Body of pancreas (tissue), 4 donors: Measurements from ENCODE around the gene ANKRD18A.

Source experiments
- POLR2A ChIP-seq, 3 donors: fragments of 450-650 bp; IDR thresholded peaks; one replicate each; pipeline ENCODE4 v1.6.1; 2016; ENCODE audit warnings: antibody characterized with exemption in 3 of 3, mild to moderate bottlenecking in 2 of 3
- TF ChIP-seq, protein P1 (sequence below), 7 experiments: fragments of 450-650 bp in 4 of 7; fragments of 200-600 bp in 3 of 7; sonication (generic) in 3 of 7; IDR thresholded peaks; one replicate each; pipeline ENCODE4 v1.5.1; 2016 to 2019; ENCODE audit warnings: antibody characterized with exemption in 7 of 7

DNA sequence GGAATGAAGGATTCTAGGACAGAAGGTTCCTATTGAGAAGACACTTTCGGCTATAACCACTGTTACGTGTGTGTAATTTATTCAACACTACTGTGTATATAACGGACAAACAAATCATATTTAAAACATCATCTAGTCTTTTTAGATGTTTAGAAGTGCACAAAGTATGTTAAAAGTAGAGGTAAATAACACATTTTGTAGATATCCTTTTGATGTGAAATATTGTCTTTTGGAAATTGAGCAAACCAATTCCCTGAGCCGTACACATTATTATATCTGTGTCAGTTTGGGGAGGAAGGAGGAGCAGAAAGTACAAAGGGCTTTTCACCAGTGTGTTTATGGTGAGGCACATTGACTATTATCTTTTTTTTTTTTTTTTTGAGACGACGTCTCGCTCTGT lies 39.1 kb upstream of the ANKRD18A start:
- TF ChIP-seq, protein P1, sequence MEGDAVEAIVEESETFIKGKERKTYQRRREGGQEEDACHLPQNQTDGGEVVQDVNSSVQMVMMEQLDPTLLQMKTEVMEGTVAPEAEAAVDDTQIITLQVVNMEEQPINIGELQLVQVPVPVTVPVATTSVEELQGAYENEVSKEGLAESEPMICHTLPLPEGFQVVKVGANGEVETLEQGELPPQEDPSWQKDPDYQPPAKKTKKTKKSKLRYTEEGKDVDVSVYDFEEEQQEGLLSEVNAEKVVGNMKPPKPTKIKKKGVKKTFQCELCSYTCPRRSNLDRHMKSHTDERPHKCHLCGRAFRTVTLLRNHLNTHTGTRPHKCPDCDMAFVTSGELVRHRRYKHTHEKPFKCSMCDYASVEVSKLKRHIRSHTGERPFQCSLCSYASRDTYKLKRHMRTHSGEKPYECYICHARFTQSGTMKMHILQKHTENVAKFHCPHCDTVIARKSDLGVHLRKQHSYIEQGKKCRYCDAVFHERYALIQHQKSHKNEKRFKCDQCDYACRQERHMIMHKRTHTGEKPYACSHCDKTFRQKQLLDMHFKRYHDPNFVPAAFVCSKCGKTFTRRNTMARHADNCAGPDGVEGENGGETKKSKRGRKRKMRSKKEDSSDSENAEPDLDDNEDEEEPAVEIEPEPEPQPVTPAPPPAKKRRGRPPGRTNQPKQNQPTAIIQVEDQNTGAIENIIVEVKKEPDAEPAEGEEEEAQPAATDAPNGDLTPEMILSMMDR (IDR thresholded peaks at IDR 0.05), result no peak
- no peak for TF ChIP-seq POLR2A (IDR thresholded peaks at IDR 0.05)
